HG02642 (cell line): ENCODE results near the gene CR1L.
"Not testable (repeated sequence)": the region's sequence is repeated elsewhere in the genome, so short reads cannot be mapped to it uniquely, and the experiment has no call there.

Experiments used
- ATAC-seq: cut with Tn5 transposase; IDR thresholded peaks from one replicate; pipeline ENCODE4 v1.9.1; 2021; ENCODE audit warnings: mild to moderate bottlenecking; ENCODE audit not compliant: unreplicated experiment, poor library complexity

CR1L gene

DNA sequence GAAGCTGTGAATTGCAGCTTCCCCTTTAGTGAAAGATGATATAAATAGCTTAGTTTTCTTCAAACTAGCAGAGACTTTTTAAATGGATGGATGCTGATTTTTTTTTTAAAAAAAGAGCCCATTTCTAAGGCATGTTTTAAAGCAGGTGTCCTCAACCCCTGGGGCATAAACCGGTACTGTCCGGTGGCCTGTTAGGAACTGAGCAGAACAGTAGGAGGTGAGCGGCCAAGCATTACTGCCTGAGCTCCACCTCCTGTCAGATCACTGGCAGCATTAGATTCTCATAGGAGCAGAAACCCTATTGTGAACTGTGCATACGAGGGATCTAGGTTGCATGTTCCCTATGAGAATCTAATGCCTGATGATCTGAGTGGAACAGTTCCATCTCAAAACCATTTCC is 31.2 kb downstream of the CR1L start:
- ATAC-seq: no peak

DNA sequence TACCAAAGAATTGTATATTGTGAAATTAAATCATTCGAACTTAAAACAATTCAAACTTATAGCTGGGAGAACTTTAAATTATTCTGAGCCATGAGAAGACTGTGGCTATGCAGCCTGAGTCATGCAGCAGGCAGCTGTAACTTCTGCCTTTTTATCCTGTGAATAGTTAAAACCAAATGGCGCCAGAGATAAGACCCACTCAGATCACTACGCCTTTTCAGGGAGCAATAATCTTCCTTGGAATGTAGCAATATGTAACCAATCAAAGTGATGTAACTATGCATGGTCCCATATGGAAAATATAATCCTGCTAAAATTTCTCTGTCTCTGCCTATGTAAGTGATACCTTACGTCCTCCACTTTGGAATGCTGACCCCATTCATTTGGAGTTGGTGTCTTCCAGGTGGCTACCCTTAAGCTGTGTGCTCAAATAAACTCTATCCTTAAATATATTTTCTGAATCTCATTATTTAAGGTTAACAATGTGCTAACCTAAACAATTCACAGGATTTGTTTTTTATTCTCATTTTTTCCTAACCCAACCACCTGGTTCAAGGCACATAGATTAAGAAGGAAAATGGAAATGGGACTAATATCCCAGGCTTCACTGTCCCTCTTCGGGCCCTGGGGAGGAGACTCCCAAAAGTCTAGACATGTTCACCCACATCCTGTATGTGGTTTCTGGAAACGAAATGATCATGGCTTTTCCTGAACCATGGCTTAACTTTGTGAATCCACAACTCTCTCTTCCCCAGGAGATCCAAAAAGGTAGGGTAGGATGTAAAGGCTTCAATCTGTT is 35.9 kb downstream of the CR1L start:
- ATAC-seq: not testable (repeated sequence)

DNA sequence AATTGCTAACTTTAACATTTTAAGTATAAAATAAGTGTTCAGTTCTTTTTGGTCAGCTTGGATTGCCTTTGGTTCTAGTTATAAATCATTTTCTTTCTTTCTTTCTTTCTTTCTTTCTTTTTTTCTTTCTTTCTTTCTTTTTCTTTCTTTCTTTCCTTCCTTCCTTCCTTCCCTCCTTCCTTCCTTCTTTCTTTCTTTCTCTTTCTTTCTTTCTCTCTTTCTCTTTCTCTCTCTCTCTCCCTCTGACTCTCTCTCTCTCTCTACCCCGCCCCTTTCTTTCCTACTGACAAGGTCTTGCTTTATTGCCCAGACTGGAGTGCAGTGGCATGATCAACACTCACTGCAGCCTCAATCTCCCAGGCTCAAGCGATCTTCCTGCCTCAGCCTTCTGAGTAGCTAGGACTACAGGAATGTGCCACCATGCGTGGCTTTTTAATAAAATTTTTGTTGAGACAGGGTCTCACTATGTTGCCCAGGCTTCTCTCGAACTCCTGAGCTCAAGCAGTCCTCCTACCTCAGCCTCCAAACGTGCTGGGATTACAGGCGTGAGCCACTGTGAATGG is 38.0 kb downstream of the CR1L start:
- ATAC-seq: not testable (repeated sequence)

DNA sequence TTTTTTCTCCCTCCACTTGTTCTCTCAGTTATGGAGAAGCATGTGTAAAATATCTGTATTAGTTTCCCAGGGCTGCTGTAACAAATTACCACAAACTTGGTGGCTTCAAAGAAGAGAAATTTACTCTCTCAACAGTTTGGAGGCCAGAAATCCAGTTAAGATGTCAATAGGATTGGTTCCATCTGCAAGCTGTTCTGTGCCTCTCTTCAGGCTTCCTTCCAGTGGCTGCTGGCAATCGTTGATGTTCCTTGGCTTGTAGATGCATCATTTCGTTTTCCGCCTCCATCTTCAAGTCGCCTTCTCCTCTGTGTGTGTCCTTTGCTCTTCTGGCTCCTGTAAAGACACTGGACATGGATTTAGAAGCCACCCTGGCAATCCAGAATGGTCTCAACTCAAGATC is 45.6 kb downstream of the CR1L start:
- ATAC-seq: not testable (repeated sequence)

DNA sequence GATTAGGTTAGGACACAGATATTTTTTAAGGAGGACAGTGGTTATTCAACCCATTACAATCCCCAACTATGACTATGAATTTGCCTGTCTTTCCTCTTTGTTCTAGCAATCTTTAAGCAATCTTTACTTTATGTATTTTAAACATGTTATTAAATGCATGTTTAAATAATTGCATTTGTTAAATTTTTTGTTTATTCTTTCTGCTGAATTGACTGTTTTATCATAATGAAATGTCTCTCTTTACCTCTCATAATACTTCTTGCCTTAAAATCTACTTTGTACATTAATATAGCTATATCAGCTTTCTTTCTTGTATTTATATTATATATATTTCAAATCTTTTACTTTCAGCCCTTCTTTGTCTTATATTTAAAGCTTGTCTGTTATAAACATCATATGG is 46.1 kb downstream of the CR1L start:
- ATAC-seq: no peak

DNA sequence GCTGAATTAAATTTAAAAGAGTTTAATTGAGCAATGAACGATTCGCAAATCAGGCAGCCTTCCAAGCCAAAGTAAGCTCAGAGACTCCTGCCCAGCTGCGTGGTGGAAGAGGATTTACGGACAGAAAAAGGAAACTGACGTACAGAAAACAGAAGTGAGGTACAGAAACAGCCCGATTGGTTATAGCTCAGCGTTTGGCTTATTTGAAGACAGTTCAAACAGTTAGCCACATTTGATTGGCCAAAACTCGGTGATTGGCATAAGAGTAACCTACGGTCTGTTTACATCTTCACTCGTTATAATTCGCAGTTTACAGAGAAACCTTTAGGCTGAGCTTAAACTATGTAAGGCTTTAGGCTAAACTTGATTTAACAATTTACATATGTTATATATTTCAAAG is 46.9 kb downstream of the CR1L start:
- ATAC-seq: no peak

DNA sequence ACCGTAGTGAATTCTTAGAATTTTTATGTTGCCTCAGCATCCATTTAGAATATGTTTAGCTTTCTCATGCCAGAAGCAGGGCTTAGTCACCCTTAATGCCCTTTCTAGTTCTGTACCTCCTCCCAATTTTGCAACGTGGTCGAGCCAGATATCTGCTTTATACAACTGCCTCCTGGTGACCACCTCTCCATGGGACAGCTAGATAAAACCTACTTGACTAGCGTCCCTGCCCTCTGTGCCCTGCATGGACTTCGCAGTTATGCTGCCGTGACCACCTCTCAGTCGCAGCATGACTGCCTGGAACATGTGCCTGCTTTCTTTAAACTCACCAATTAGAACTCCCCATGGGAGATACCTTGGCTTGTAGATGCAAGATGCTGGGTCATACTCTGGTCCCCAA is 47.4 kb downstream of the CR1L start:
- not testable (repeated sequence) for ATAC-seq

DNA sequence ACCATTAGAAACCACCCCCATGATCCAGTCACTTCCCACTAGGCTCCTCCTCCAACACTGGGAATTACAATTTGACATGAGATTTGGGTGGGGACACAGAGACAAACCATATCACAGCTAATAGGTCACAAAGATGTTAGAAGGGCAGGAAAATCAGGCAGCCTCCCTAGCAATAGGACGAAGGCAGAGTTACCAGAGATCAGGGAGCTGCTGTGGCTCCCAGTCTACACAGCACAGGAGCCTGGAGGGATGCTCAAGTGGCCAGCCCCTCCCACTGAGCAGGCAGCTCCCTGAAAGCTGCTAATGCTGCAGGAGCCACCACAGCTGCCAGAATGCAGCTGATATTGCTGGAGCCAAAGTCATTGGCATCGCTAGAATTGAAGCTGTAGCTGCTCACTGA is 51.0 kb downstream of the CR1L start:
- no peak for ATAC-seq

DNA sequence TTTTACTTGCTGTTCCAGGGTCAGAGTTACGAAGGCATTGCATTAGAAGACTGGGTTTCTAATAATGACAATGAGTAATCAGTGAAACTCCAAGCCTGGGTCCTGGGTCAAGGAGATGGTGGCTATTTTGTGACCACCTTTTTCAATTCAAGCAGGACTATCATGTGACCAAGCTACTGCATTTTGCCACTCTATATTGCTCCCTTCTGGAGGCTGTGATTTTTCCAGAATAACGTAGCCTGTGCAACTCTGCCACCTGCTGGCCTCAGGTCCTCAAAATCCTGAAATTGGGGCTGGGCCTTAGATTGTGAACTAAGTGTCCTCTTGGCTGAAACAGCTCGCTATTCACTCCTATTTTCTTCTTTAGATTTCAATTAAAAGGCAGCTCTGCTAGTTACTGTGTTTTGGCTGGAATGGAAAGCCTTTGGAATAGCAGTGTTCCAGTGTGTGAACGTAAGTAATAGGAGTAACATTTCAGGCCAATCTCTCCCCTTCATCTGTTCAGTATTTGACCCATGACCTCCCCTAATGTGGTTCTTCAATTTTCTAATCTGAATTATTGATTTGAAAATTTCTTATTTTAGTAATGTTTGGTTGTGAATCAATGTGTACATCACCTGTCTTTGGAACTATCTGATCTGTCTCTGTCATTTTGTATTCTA is 54.0 kb downstream of the CR1L start:
- peak; percentile 46 for ATAC-seq

DNA sequence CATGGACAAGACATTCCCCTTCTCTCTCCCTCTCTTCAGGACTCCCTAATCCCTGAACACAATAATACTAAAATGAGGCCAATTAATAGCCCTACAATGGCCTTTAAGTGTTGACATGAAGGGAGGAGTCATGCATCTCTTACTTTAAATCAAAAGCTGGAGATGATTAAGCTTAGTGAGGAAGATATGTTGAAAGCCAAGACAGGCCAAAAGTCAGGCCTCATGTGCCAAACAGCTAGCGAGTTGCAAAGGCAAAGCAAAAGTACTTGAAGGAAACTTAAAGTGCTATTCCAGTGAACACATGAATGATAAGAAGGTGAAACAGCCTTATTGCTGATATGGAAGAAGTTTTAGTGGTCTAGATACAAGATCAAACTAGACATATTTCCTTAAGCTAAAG is 57.4 kb downstream of the CR1L start:
- ATAC-seq: no peak

DNA sequence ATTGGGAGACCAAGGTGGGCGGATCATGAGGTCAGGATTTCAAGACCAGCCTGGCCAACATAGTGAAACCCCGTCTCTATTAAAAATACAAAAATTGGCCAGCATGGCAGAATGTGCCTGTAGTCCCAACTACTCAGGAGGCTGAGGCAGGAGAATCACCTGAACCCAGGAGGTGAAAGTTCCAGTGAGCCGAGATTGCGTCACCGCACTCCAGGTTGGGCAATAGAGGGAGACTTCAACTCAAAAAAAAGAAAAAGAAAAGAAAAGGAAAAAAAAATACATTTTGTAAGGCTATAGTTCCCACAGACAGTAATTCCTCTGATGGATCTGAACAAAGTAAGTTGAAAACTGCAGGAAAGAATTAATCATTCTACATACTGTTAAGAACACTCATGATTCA is 58.8 kb downstream of the CR1L start:
- no peak for ATAC-seq

DNA sequence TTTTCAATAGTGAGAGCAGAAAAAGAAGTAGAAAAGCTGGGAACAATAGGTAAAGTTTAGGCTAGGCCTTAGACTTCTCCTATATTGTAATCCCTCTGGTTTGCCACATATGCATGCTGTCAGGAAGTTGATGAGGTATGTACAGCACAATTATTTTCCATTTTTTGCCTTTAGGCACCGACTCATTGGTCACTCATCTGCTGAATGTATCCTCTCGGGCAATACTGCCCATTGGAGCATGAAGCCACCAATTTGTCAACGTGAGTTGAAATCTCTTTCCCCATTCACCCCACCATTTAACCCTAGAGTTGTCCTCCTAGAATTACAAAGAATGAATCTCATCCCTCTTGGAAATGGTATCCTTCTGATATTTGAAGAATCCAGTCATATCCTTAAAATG is 63.1 kb downstream of the CR1L start:
- not testable (repeated sequence) for ATAC-seq

DNA sequence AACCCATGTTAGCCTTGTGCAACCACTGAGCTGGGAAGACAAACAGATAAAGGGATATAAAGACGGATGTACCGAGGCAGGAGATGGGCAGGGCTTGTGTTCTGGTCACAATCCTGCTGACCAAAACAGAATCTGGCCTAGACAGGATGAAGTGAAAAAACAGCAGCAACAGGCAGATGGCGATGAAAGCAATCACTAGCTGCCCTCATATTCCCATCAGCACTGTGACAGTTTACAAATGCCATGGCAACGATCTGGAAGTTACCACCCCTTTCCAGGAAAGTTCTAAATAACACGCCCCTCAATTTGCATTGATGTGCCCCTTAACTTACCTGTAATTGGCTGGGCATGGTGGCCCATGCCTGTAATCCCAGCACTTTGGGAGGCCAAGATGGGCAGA is 66.4 kb downstream of the CR1L start:
- no peak for ATAC-seq

DNA sequence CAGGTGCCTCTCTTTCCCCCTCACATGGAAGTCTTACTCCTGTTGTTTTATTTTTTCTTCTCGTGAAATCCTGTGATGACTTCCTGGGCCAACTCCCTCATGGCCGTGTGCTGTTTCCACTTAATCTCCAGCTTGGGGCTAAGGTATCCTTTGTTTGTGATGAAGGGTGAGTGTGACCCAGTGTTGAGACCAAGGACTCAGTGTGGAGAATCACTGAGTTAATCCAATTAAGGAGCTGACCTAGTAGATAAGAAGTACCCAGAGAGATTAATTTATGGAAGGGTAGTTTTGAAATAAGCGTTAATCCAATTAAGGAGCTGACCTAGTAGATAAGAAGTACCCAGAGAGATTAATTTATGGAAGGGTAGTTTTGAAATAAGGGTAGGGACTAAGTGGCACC is 67.8 kb downstream of the CR1L start:
- not testable (repeated sequence) for ATAC-seq

DNA sequence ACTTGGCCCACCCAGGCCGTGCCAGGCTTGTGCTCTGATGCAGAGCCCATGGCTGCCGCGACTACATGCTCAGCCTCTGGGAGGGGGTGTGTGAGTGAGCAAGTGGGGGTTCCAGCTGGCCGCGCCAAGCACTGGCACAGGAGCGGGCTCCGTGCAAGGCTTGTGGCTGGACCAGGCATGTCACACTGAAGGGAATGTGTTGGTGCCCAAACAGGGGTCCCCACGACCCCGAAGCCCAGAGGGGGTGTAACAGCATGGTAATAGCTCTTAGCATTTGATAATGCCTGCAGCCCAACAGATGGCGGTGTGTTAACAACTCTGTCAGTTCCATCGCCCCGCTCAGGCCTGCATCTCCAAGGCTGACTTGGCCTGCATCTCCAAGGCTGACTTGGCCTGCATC is 68.6 kb downstream of the CR1L start:
- no peak for ATAC-seq

DNA sequence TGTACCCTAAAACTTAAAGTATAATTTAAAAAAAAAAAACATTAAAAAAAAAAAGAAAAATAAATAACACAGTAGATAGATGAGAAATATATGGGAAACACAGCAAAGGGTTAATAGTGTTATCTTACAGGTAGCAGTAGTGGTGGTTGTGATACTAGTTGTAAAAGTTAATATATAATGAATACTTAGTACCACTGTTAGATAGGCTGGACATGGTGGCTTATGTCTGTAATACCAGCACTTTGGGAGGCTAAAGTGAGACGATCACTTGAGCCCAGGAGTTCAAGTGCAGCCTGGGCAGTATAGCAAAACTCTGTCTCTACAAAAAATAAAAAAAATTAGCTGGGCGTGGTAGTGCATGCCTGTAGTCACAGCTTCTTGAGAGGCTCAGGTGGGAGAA is 74.3 kb downstream of the CR1L start:
- ATAC-seq: no peak

DNA sequence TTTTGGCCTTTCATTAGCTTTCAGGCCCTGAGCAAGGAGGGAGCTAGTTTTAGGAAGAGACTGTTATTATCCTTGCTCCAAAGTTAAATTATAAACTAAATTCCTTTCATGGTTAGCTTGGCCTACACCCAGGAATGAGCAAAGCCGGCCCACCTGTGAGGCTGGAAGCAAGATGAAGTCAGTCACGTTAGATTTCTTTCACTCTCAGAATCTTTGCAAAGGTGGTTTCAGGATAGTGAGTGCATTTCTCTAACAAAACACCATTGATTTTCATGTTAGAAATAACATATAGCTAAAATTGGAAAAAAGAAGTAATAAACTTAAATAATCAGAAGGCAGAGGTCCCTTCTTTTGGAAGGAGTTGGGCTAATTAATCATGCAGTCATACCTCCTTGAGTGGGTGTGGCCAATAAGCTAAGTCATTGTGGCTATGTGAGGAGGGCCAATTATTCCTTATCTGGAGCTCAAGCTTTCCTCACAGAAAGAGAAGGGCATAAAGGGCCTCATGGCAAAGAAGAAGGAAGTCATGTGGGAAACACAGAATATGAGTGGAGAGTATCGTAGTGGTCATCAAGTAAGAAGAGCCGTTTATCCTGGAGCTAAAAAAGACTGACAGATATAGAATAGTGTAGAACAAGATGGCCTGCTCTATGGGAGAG is 83.4 kb downstream of the CR1L start:
- ATAC-seq: not testable (repeated sequence)

DNA sequence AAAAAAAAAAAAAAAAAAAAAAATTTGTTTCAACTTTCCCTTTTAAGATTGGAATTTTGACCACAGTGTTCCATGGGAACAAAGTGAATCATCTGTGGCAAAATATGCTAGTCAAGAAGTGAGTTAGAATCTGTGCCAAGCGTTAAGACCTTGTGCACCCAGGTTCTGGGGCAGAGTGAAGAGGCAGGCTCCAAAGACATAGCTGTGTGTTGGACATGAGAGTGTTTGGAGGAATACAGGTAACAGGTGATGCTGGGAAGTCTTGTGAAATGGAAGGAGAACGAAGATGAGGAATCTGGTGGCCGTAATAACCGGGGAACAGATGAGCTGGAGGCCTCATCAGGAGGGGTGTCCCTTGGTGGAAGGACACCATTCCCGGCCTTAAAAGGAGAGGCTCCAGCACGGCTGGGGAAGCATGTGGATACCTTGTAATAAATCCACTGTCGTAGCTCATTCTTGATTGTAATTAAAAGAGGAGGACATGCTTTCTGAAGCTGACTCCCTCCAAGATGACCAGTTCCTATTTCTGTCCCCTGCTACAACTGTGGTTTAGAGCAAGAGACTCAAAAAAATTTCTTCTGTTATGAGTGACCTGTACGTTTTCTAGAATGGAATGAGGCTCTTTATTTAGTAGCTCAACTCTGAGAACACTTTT is 92.7 kb downstream of the CR1L start:
- not testable (repeated sequence) for ATAC-seq

DNA sequence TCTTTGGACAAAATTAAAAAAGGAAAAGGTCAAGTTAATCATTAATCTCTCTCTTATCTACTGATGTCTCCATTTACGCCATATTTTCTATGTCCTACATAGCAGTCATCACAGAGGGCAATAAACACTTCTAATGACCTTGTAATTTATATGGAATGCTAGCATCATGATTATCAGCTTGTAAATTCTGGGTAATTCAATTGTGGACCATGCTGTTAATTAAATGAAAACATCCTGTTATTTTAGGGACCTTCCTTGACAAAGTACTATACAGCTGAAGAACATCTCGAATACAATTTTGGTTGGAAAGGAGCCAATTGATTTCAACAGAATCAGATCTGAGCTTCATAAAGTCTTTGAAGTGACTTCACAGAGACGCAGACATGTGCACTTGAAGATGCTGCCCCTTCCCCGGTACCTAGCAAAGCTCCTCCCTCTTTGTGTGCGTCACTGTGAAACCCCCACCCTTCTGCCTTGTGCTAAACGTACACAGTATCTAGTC is 93.3 kb downstream of the CR1L start:
- not testable (repeated sequence) for ATAC-seq

DNA sequence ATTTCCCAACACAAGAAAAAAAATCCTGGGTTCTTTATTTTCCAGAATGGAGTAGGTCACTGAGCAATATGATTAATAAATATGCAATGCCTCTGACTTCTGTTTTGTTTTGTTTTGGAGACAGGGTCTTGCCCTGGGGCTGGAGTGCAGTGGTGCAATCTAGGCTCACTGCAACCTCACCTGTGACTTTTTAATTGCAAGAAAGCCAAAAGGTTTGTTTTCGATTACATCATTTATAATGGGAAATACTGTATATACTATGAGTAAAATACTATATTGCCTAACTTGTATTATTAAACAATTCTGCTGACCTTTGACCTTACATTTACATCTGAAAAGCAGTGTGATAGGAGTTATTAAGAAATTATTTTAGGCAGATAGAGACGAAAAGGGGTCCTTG is 95.3 kb downstream of the CR1L start:
- no peak for ATAC-seq
